ENCODE results near the gene ECHDC3.

The ECHDC3 gene

DNA sequence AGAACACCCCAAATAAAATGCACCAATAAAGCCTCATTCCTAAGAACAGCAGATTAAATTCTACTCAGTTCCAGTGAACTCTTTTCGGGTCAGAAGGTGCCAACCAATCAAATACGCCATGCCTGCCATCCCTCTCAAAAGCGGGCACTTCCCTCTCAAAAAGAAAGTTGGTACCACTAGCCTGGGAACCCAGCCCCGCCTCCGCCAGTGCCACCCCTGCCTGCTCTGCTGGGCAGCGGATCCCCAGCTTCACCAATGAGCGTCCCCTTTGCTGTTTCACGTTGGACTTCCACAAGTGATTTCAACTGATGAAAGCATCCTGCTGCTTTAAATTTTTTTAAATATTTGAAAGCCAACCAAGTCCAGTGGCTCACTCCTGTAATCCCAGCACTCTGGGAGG is 47.8 kb downstream of the ECHDC3 start:
- TF ChIP-seq CTCF (IDR thresholded peaks at IDR 0.05; ENCODE audit: borderline replicate concordance, insufficient read depth, low read depth, low read length): no peak
- no peak overlapping the region for H3K4me3 ChIP-seq (ENCODE audit: low read depth, low read length)

DNA sequence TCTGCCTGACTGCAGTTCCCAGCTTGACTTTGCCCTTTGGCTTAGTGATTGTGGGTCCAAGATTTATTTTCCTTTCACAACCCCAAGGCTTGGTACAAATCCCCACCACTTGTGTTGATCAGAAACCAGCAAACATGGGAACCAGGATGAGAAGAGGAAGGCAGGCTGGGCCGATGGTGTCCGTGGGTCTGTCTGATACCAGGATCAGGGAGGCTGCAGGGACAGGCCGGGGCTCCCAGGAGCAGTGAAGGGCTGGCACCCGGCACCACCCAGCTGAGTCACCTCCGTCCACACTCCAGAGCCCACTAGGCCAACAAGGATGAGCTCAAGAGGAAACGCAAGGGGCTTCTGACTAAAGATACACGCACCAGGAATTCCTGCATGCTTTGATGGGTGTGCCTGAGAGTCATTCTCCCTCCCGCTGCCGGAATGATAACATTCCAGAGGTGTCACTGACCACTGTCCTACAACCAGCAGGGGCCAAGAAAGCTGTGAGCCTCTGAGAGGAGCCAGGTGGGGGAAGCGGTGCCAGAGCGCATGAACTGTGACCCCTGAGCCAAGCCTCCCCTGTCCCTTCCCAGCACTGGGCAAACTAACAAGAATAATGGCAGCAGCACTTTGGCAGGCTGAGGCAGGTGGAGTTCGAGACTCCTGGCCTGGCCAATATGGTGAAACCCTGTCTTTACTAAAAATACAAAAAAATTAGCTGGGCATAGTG is 51.7 kb downstream of the ECHDC3 start:
- H3K4me3 ChIP-seq (ENCODE audit: low read depth, low read length): no peak overlapping the region
- no peak for TF ChIP-seq CTCF (IDR thresholded peaks at IDR 0.05; ENCODE audit: borderline replicate concordance, insufficient read depth, low read depth, low read length)

- H3K4me3 ChIP-seq (ENCODE audit: low read depth, low read length): no peak overlapping the region
- TF ChIP-seq CTCF (IDR thresholded peaks at IDR 0.05; ENCODE audit: borderline replicate concordance, insufficient read depth, low read depth, low read length): no peak
Measured at GRCh38 chr10:11794566-11794965, 52.4 kb downstream of the ECHDC3 start.

- H3K4me3 ChIP-seq (ENCODE audit: low read depth, low read length): no peak overlapping the region
- no peak for TF ChIP-seq CTCF (IDR thresholded peaks at IDR 0.05; ENCODE audit: borderline replicate concordance, insufficient read depth, low read depth, low read length)
Measured at GRCh38 chr10:11795101-11795920, 53.1 kb downstream of the ECHDC3 start.

- TF ChIP-seq CTCF (IDR thresholded peaks at IDR 0.05; ENCODE audit: borderline replicate concordance, insufficient read depth, low read depth, low read length): no peak
- H3K4me3 ChIP-seq (ENCODE audit: low read depth, low read length): no peak overlapping the region
Measured at GRCh38 chr10:11796474-11796873, 54.3 kb downstream of the ECHDC3 start.

DNA sequence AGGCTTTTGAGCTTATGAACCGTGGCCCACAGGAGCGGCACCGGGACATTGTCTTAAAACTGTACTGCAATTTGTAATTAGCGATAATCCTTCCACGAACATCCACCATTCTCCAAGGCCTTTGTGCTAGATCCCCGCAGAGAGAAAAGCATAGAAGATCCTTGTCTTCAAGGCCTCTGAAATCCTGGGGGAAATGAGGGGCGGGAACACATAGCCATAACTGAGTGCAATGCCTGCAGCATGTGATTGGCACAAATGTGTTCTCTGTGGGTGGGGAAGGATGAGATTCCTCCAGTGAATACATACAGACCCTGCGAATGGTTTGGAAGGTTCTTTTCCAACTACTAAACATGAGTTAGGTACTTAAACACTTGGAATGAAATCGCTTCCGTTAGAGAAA is 55.1 kb downstream of the ECHDC3 start:
- TF ChIP-seq CTCF (IDR thresholded peaks at IDR 0.05; ENCODE audit: borderline replicate concordance, insufficient read depth, low read depth, low read length): no peak
- no peak overlapping the region for H3K4me3 ChIP-seq (ENCODE audit: low read depth, low read length)

Data from GM12875 (cell line).